ENCODE data around the gene KIF19.

The KIF19 gene

GRCh38 chr17:74329378-74329777 lies 3.4 kb downstream of the KIF19 start:
- no peak overlapping the region for H3K4me3 ChIP-seq (ENCODE audit: low read depth, low read length)
- DNase-seq (ENCODE audit: low read depth), result no peak
- TF ChIP-seq, protein P1, sequence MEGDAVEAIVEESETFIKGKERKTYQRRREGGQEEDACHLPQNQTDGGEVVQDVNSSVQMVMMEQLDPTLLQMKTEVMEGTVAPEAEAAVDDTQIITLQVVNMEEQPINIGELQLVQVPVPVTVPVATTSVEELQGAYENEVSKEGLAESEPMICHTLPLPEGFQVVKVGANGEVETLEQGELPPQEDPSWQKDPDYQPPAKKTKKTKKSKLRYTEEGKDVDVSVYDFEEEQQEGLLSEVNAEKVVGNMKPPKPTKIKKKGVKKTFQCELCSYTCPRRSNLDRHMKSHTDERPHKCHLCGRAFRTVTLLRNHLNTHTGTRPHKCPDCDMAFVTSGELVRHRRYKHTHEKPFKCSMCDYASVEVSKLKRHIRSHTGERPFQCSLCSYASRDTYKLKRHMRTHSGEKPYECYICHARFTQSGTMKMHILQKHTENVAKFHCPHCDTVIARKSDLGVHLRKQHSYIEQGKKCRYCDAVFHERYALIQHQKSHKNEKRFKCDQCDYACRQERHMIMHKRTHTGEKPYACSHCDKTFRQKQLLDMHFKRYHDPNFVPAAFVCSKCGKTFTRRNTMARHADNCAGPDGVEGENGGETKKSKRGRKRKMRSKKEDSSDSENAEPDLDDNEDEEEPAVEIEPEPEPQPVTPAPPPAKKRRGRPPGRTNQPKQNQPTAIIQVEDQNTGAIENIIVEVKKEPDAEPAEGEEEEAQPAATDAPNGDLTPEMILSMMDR (IDR thresholded peaks at IDR 0.05; ENCODE audit: low read depth, low read length, missing control alignments), result no peak

DNA sequence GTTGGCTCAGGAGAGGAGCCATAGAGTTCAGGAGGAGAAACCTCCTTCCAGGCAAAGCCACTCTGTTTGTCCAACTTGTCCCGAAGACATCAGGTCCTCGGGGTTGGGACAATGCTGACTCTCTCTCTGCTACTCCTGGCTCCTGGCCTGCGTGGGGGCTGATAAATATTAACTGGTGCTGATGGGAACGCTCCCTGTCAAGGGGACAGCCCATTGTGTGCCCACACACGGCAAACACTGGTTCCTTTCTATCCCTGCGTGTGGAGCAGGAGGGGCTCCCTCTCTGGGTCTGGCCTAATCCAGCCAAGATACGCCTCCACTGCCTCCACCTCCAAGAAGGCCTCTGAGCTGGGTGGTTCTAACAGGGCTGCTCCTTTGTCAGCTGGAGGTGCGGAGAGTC lies 4.4 kb downstream of the KIF19 start:
- DNase-seq (ENCODE audit: low read depth), result no peak
- H3K4me3 ChIP-seq (ENCODE audit: low read depth, low read length), result no peak overlapping the region
- TF ChIP-seq, protein P1 (IDR thresholded peaks at IDR 0.05; ENCODE audit: low read depth, low read length, missing control alignments), result no peak

DNA sequence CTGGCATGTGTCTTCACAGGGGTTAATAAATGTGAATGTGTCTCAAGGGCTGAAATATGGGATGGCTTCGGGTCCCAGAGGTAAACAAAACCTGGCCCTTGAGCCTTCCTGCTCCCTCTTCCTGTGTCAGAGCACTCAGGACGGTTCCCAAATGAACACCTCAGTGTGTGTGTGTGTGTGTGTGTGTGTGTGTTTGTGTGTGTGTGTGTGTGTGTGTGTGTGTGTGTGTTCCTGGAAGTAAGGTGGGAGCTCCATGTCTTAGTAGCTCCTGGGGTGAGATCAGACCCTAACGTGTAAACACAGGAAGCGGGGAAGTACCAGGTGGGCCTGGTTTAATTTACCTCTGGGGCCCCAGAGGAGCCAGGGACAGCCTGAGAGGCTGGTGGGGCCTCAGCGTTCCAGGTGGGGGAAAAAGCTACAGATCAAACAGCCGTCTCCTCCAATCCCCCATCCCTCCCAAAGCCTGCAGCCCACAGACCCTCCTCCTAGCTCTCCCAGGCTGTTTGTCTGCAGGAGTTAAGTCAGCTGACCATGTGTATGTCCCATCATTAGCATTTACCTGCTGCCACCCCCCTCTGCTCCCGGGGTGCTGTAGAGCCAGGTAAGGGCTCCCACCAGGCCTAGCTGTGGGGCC lies 6.1 kb downstream of the KIF19 start:
- H3K4me3 ChIP-seq (ENCODE audit: low read depth, low read length), result no peak overlapping the region
- TF ChIP-seq, protein P1 (IDR thresholded peaks at IDR 0.05; ENCODE audit: low read depth, low read length, missing control alignments), result no peak
- DNase-seq (ENCODE audit: low read depth), result no peak

GRCh38 chr17:74332763-74333283 lies 6.8 kb downstream of the KIF19 start:
- TF ChIP-seq, protein P1 (IDR thresholded peaks at IDR 0.05; ENCODE audit: low read depth, low read length, missing control alignments), result no peak
- H3K4me3 ChIP-seq (ENCODE audit: low read depth, low read length), result no peak overlapping the region
- DNase-seq (ENCODE audit: low read depth), result no peak

GRCh38 chr17:74334393-74335039 lies 8.5 kb downstream of the KIF19 start:
- DNase-seq (ENCODE audit: low read depth), result no peak
- H3K4me3 ChIP-seq (ENCODE audit: low read depth, low read length), result no peak overlapping the region
- TF ChIP-seq, protein P1 (IDR thresholded peaks at IDR 0.05; ENCODE audit: low read depth, low read length, missing control alignments), result no peak

GRCh38 chr17:74335529-74336062 lies 9.6 kb downstream of the KIF19 start:
- no peak for DNase-seq (ENCODE audit: low read depth)
- TF ChIP-seq, protein P1 (IDR thresholded peaks at IDR 0.05; ENCODE audit: low read depth, low read length, missing control alignments), result no peak
- no peak overlapping the region for H3K4me3 ChIP-seq (ENCODE audit: low read depth, low read length)

Data from GM12864 (cell line).